ENCODE data around the gene PRMT9. TPM values are rescaled to one million over a fixed set of nuclear protein-coding genes. Genes with fewer than 3 reads are reported as not detected.

Gene PRMT9
- total and polyA plus RNA-seq, 8 donors, result 7.4 to 28.6 (median 22.9) TPM

GRCh38 chr4:147717878-147718277, 33.9 kb upstream of the PRMT9 start:
- no peak overlapping the region for H3K27ac ChIP-seq
- no peaks in the 10 kb centered on the region for H3K27me3 ChIP-seq
- no peaks in the 10 kb centered on the region for H3K36me3 ChIP-seq
- no peak for ATAC-seq
- no peak overlapping the region for H3K4me3 ChIP-seq
- DNase-seq, result no peak
- no peaks in the 10 kb centered on the region for H3K9me3 ChIP-seq
- no peaks in the 10 kb centered on the region for H3K4me1 ChIP-seq
- intact Hi-C loops (cut with DNase I), result no loop called here
- TF ChIP-seq CTCF (IDR thresholded peaks at IDR 0.05), result no peak

- TF ChIP-seq CTCF (IDR thresholded peaks at IDR 0.05), result no peak
- DNase-seq, result no peak
- intact Hi-C loops (cut with DNase I), result no loop called here
- peak; percentile 79 for ATAC-seq
- Histone ChIP-seq H3K27me3 (no peaks in the 10 kb centered on the region), H3K27ac (no peak overlapping the region), H3K9me3 (no peaks in the 10 kb centered on the region), H3K4me3 (no peak overlapping the region), H3K4me1 (no peaks in the 10 kb centered on the region), H3K36me3 (no peaks in the 10 kb centered on the region)
Observed at GRCh38 chr4:147714575-147715401, 30.8 kb upstream of the PRMT9 start.

GRCh38 chr4:147709999-147710398, 26.0 kb upstream of the PRMT9 start:
- H3K36me3 ChIP-seq, result no peaks in the 10 kb centered on the region
- no peak overlapping the region for H3K4me3 ChIP-seq
- no peak for ATAC-seq

GRCh38 chr4:147707892-147708672, 24.1 kb upstream of the PRMT9 start:
- no peaks in the 10 kb centered on the region for H3K36me3 ChIP-seq
- no peaks in the 10 kb centered on the region for H3K4me1 ChIP-seq
- intact Hi-C loops (cut with DNase I), result loop anchor here (5.0 kb wide), 1 partner anchor 159 kb away; no protein-coding TSS in a partner anchor
- TF ChIP-seq CTCF (IDR thresholded peaks at IDR 0.05), result peak; percentile 83 to 99
- ATAC-seq, result peak; percentile 89
- H3K27me3 ChIP-seq, result no peaks in the 10 kb centered on the region
- peak in 2 of 4 donors; percentile 36 to 46 for DNase-seq
- no peak overlapping the region for H3K4me3 ChIP-seq
- no peak overlapping the region for H3K27ac ChIP-seq
- H3K9me3 ChIP-seq, result no peaks in the 10 kb centered on the region

More at GRCh38 chr4:147709999-147710398, 26.0 kb upstream of the PRMT9 start:
- no peak overlapping the region for H3K27ac ChIP-seq
- H3K27me3 ChIP-seq, result no peaks in the 10 kb centered on the region
- no peak for DNase-seq
- no peaks in the 10 kb centered on the region for H3K9me3 ChIP-seq
- no peaks in the 10 kb centered on the region for H3K4me1 ChIP-seq
- TF ChIP-seq CTCF (IDR thresholded peaks at IDR 0.05), result no peak
- intact Hi-C loops (cut with DNase I), result loop anchor here (5.0 kb wide), 1 partner anchor 157 kb away; no protein-coding TSS in a partner anchor

- DNase-seq (no peak), ATAC-seq (no peak)
- H3K4me3 ChIP-seq, result no peak overlapping the region
- no peaks in the 10 kb centered on the region for H3K9me3 ChIP-seq
- intact Hi-C loops (cut with DNase I), result loop anchor here (5.0 kb wide), 1 partner anchor 162 kb away; no protein-coding TSS in a partner anchor
- H3K27ac ChIP-seq, result no peak overlapping the region
- H3K4me1 ChIP-seq, result no peaks in the 10 kb centered on the region
- no peaks in the 10 kb centered on the region for H3K27me3 ChIP-seq
- H3K36me3 ChIP-seq, result no peaks in the 10 kb centered on the region
- no peak for TF ChIP-seq CTCF (IDR thresholded peaks at IDR 0.05)
Observed at GRCh38 chr4:147704846-147705245, 20.9 kb upstream of the PRMT9 start.

All from left lung (tissue), 10 donors.